GM12891 (cell line): ENCODE data around the gene SALL2.

Experiments used
- PAX5 ChIP-seq: IDR thresholded peaks from 2 replicates; pipeline ENCODE4 v1.6.1; 2011; ENCODE audit warnings: low read length, moderate library complexity, mild to moderate bottlenecking; ENCODE audit not compliant: insufficient read depth, severe bottlenecking
- POLR2A ChIP-seq: IDR thresholded peaks from 2 replicates; pipeline ENCODE4 v1.6.1; 2011; ENCODE audit warnings: low read depth, low read length, control low read depth

GRCh38 chr14:21510735-21511657 lies 15.2 kb downstream of the SALL2 start, which contains the start of gene METTL3:
- TF ChIP-seq PAX5 (no peak), POLR2A (peak; percentile 75)
